ENCODE data around the gene IZUMO2. TPM values are rescaled to one million over a fixed set of nuclear protein-coding genes. Genes with fewer than 3 reads are reported as not detected.

IZUMO2 gene
- total and polyA plus RNA-seq, 2 experiments from 2014 or later, result not detected

- H3K4me2 ChIP-seq, result no peak overlapping the region
- no peak overlapping the region for H2AFZ ChIP-seq
- no peak for TF ChIP-seq EZH2 (IDR thresholded peaks at IDR 0.05; ENCODE audit: borderline replicate concordance)
- no peaks in the 10 kb centered on the region for H3K79me2 ChIP-seq
- no peaks in the 10 kb centered on the region for H3K36me3 ChIP-seq (replicated peaks; ENCODE audit: insufficient read depth, low read depth)
- WGBS (ENCODE audit: low lambda C conversion rate, missing lambda C conversion rate), result 87% methylated on average over 10 of the region's 10 CpGs
- no peak overlapping the region for H3K27ac ChIP-seq
- H3K4me3 ChIP-seq, result no peak overlapping the region
- H4K20me1 ChIP-seq (ENCODE audit: insufficient read depth, poor library complexity, severe bottlenecking), result no peaks in the 10 kb centered on the region
- no peaks in the 10 kb centered on the region for H3K9me2 ChIP-seq (replicated peaks; ENCODE audit: insufficient read depth)
- DNase-seq (ENCODE audit: low spot score), result no peak
- H3K9me3 ChIP-seq (ENCODE audit: low read depth), result no peaks in the 10 kb centered on the region
- H3K27me3 ChIP-seq, result no peaks in the 10 kb centered on the region
- H3K4me1 ChIP-seq (ENCODE audit: insufficient read depth), result no peaks in the 10 kb centered on the region
Observed at GRCh38 chr19:50175924-50176323, 12.8 kb upstream of the IZUMO2 start.

GRCh38 chr19:50174100-50174793 lies 11.2 kb upstream of the IZUMO2 start:
- H3K9me3 ChIP-seq (ENCODE audit: low read depth), result no peaks in the 10 kb centered on the region
- no peak overlapping the region for H3K27ac ChIP-seq
- no peaks in the 10 kb centered on the region for H3K9me2 ChIP-seq (replicated peaks; ENCODE audit: insufficient read depth)
- DNase-seq (ENCODE audit: low spot score), result no peak
- H2AFZ ChIP-seq, result no peak overlapping the region
- no peaks in the 10 kb centered on the region for H3K79me2 ChIP-seq
- H3K36me3 ChIP-seq (replicated peaks; ENCODE audit: insufficient read depth, low read depth), result no peaks in the 10 kb centered on the region
- no peak overlapping the region for H3K4me3 ChIP-seq
- H3K4me2 ChIP-seq, result no peak overlapping the region
- 67% methylated on average over 5 of the region's 5 CpGs for WGBS (ENCODE audit: low lambda C conversion rate, missing lambda C conversion rate)
- TF ChIP-seq CTCF (IDR thresholded peaks at IDR 0.05; ENCODE audit: poor library complexity) (no peak), EZH2 (IDR thresholded peaks at IDR 0.05; ENCODE audit: borderline replicate concordance) (no peak), EZH2phosphoT487 (IDR thresholded peaks at IDR 0.05; ENCODE audit: low read depth, severe bottlenecking, unreplicated experiment) (no peak)
- H3K27me3 ChIP-seq, result no peaks in the 10 kb centered on the region
- no peaks in the 10 kb centered on the region for H4K20me1 ChIP-seq (ENCODE audit: insufficient read depth, poor library complexity, severe bottlenecking)
- no peaks in the 10 kb centered on the region for H3K4me1 ChIP-seq (ENCODE audit: insufficient read depth)

GRCh38 chr19:50173127-50173526 lies 10.0 kb upstream of the IZUMO2 start:
- peak; percentile 73 for DNase-seq (ENCODE audit: low spot score)
- H3K4me3 ChIP-seq, result no peak overlapping the region

More at GRCh38 chr19:50173127-50173526, 10.0 kb upstream of the IZUMO2 start:
- no peaks in the 10 kb centered on the region for H3K4me1 ChIP-seq (ENCODE audit: insufficient read depth)
- no peak overlapping the region for H3K4me2 ChIP-seq
- H4K20me1 ChIP-seq (ENCODE audit: insufficient read depth, poor library complexity, severe bottlenecking), result no peaks in the 10 kb centered on the region
- WGBS (ENCODE audit: low lambda C conversion rate, missing lambda C conversion rate), result 66% methylated on average over 8 of the region's 8 CpGs
- no peaks in the 10 kb centered on the region for H3K9me3 ChIP-seq (ENCODE audit: low read depth)
- H3K27ac ChIP-seq, result peak overlapping the region; percentile 88
- no peaks in the 10 kb centered on the region for H3K9me2 ChIP-seq (replicated peaks; ENCODE audit: insufficient read depth)
- no peaks in the 10 kb centered on the region for H3K79me2 ChIP-seq
- H2AFZ ChIP-seq, result no peak overlapping the region
- H3K36me3 ChIP-seq (replicated peaks; ENCODE audit: insufficient read depth, low read depth), result no peaks in the 10 kb centered on the region
- H3K27me3 ChIP-seq, result no peaks in the 10 kb centered on the region
- no peak for TF ChIP-seq CTCF (IDR thresholded peaks at IDR 0.05; ENCODE audit: poor library complexity)
- TF ChIP-seq EZH2 (IDR thresholded peaks at IDR 0.05; ENCODE audit: borderline replicate concordance), result no peak
- no peak for TF ChIP-seq EZH2phosphoT487 (IDR thresholded peaks at IDR 0.05; ENCODE audit: low read depth, severe bottlenecking, unreplicated experiment)

Measured in hepatocyte (in vitro differentiated cells).